Measurements from ENCODE around the gene GSG1L.

Gene GSG1L

DNA sequence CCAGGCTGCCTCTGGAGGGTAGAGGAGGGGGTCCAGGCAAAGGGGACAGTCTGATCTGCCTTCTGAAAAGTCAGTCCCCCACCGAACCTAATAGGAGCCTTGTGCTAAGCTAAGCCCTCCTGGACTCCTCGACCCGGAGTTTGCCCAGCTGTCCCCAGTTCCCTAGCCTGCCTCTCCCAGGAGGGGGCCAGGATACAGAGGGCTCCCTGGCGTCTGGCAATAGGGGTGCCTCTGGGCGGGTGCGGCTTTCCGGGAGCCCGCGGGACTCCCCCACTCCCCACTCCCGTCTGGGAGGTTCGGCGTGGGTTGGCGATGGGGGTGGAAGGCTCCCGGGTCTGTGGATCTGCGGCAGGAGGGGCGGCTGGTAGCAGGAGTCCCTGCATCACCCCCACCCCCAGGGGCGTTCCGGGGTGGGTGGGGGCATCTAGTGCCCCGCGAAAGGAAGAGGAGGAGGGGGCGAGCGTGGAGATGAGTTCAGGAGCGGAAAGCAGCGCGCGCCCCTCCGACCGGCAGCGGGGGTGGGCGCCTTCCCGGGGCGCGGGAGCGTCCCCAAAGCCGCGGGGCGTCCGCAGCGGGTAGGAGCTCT, 1.2 kb downstream of the GSG1L start:
- DNase-seq = no peak

DNA sequence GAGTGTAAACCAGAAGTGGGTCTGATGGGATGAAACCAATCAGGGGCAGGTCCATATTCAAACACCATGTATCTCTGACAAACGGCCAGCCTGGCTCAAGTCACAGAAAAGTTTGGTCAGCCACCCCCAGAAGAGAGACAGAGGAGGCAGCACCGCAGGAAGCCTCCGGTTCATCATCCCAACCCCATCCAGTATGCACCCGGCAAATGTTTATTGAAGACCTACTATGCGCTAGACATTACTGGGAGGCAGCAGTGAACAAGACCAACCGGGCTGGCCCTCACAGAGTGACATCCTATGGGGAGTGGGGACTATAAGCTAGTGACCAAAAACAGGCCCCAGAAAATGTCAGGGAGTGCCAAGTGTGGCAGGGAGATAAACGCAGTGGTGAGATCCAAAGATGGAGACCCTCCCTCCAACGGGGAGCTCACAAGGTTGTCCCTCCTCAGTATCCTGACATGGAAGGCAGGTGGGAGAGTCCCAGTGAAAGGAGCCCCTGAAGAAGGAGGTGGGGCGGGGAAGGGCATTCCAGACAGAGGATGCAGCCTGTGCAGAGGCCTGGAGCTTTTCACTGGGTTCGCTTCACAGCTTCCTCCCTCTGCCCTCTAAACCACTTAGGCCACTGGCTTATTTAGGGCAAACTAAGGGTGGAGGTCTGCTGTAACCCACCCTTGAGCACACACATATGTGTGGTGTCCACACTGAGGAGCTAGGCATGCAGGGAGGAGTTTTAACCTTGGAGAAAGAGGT, 2.0 kb downstream of the GSG1L start:
- DNase-seq = no peak

DNA sequence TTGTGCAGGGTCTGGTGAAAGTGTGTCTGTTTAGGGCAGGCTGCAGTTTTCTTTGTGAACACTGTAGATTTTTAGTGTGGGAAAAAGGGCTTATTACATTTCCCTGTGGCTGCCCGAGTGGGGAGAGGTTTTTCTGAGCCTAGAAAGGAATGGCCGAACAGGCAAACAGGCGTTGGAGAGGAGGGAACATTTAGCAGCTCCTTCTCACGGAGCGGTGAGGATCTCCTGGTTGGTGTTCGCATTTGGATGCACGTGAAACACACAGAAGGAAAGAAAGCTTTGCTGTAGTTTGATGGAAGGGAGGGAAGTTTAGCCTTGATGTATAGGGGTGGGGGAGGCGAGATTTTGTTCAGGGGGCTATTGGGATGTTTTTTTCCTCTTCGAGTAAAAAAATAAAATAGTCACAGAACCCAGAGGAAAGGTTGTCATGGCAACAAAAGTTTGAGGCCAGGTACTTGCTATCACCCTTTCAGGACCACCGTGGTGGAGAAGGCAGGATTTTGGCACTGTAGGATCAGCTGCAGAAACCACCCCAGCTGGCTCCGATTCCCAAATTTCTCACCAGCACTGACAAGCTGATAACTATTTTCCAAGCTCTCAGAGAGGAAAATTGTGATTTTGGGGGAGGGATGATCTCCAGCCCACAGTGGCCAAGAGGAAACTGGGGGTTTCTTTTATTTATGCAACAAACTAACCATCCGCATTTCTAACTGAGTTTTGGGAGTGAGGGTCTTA, 3.5 kb downstream of the GSG1L start:
- DNase-seq = no peak

DNA sequence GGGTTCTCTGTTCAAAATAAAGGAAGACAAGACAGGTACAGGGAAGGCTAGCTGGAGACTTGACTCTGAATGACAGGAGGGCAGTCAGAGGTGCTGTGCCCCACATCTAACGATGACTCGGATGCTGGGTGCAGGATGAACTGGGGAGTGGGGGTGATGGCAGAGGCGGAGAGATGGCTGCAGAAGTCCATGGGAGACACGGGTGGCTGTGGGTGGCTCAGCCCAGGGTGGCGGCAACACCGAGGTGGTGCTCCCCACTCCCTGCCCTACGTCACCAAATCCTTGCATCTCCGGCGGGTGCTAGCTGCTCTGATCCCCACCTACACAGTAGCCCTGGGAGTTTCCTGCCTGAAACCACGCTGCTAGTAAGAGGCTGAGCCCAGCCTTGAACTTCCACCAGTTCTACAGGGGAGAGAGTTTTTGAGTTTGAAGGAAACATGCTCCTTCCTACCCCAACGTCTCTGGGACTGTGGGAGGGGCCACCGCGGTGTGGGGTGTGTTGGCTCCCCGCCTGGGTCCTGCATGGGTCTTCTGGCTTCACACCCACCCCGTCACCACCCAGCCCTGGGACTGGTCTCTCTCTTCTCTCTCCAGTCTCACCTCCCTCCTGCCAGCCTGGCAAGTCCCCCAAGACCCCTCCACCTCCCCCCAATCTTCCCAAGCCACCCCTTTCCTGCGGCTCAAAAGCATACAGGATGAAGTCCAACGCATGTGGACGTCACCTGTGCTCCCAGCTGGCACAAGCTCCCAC, 4.5 kb downstream of the GSG1L start:
- DNase-seq = no peak

DNA sequence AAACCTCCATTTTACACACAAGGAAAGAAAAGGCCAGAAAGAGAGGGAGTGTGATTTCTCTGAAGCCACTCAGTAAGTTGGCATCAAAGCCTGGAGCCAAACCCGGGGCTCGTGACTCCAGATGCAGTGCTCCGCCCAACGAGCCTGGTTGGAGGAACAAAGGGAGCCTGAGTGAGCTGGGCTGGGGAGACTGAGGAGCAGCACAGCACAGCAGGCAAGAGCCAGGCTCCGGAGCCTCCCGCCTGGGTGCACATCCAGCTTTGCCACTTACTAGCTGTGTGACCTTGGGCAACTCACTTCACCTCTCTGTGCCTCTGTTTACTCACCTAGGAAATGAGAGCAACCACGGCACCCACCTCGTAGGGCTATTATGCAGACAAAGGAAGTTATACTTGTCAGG, 5.6 kb downstream of the GSG1L start:
- no peak for DNase-seq

DNA sequence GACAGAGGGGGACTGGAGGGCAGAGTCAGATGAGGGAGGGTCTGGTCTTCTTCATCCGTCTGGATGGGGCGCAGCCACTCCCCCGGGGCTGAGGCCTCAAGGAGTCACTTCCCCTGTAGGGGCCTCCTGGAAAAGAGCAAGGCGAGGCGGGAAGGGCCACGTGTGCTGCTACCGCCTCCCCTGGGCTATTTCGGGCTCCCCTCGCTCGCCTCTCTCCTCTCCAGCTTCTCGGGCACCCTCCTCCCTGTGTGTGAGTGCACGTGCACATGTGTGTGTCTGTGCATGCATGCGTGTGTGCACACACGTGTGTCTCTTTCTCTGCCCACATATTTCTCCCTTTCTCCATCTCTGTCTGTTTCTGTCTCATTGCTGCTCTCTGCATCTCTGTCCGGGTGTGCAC, 10.1 kb downstream of the GSG1L start:
- DNase-seq = no peak

DNA sequence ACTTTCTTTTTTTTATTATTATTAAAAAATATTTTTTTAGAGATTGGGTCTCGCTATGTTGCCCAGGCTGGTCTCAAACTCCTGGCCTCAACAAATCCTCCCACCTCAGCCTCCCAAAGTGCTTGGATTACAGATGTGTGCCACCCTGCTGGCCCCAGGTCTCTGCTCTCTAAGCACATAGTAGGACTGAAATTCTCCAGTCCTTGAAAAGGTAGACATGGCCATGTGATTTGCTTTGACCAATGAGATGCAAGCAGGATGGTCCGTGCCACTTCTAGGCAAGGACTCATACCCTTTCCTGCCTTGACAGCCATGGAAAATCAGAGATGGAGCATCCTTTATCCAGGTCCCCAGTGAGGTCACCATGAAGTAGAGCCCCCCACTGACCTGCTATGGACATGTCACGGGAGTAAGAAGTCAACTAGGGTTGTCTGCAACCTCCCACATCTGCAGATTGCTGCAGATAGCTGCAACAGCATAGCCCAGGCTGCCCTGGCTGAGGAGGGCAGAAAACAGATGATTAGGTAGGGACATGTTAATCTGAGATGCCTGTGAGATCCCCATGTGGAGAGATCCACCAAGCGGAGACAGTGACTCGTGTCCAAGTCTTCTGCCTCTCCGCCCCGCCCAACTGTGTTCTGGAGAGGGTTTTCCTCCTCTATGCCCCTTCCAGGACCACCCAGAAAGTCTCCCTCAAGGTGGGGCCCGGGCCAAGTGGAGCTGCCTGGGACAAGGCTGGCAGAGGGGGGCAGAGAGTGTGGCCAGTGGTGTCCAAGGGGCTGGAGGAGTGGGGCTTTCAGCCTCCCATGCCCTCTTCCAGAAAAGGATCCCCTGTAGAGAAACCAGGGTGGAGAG, 11.0 kb downstream of the GSG1L start:
- no peak for DNase-seq

DNA sequence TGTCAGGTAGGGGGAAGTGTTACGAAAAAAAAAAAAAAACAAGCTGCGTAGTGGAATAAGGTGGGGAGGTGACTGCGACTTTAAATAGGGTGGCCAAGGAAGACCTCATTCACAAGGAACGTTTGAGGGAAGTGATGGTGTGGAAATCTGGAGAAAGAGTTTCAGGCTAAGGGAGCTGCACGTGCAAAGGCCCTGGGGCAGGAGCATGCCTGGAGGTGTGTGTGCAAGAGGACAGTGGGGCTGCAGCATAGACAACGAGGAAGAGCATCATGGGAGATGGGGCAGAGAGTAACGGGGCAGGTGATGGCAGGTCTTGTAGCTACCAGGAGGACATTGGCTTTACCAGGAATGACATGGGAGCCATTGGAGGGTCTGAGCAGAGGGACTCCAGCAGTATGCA, 12.0 kb downstream of the GSG1L start:
- no peak for DNase-seq

DNA sequence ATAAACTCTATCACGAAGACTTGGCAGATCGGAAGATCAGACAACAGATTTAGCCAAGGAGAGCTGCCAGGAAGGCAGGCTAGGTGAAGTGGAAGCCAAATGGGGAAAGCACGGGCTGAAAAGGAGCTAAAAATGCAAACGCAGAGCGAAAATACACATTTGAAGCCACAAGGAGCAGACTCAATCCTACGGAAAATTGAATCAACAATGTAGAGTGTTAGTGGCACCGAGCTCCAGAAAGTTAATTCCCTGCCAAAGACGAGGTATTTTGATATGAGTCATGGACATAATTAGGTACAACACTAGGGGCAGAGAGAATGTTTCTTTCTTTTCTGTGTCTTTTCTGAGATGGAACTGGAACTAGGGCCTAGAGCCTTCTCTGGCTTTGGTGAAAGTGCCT, 20.7 kb downstream of the GSG1L start:
- no peak for DNase-seq

DNA sequence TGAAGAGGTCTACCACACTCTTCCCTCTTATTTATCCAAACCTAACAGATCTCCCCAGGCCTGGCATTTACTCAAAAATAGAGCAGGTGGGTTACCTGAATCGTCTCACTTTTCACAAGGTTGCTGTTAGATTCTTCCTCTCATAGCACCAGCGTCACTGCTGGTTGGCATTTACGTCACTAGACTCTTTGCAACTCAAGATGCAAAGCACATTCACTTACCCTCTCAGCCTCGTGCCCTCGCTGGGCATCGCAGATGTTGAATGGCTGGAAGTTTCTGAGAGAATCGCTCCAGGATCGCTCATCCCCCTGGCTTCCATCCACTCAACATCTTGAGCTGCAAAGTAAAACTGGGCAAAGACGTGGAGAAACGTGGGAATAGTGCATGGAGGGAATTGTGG, 21.9 kb downstream of the GSG1L start:
- no peak for DNase-seq

DNA sequence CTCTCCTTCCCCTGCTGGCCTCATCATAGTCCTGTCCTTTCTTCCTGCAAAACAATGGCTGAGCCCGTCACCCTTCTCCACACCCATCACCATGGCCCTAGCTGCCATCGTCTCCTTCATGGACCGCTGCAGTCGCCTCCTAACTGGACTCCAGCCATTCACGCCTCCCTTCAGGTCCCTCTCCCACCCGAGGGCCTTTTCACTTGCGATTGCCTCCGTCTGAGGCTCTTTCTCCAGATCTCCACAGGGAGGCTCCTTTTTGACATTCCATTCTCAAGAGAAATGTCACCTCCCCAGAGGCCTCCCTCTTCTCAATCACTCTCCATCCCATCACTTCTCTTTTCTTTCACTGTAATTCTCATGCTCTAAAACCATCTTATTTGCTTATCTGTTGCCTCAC, 23.5 kb downstream of the GSG1L start:
- DNase-seq = no peak

DNA sequence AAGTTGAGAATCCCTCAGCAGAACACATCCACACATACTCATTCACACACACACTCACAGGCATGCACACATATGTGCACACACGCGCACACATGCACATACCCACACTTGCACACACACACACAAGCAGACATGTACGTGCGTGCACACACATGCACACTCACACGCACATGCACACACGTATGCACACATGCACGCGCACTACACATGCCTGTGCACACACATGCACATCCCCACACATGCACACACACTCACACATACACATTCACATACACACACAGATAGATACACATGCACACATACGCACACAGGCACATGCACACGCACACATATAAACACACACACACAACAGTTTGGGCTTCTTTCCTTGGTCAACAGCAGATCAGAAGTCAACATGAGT, 24.0 kb downstream of the GSG1L start:
- no peak for DNase-seq

DNA sequence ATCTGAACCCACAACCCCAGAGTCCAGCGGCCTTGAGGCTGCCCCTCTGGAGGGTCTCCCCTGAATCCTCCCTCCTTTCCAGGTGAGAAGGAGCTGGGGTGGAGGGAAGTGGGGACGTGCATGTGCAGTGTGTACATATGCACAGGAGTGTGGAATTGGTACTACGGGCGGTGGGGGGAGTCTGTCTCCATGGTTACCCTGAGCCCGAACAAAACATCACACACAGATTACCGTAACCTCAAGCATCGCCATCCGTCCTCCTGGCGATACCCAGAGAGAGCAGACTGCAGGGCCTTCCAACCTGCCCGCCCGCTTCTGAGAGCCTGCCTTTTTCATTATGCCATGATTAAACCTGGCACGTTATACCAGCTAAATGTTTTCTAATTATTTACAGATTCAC, 25.1 kb downstream of the GSG1L start:
- DNase-seq = no peak

DNA sequence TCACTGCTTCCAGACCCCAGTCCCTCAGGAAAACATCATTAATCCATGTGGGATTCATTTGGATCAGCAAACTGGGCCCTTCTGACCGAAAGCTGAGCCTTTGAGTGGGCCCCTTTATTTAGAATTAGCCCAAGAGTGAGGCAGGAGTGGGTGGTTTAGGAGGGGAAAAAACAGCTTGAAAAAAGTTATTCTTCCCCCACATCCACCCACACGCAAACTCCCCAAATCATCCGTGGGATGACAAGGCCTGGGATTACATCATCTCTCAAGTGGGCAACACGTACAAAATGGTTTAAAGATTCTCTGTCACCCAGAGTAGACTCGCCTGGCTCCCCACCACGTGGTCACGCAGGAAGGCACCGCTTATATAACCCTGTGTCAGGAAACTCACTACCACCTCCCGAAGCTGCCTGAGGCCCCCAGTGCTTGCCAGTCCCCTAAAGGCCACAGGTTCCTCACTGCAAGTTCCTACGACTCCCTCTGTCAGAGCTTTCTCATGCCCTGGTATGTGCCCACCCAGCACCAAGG, 27.6 kb downstream of the GSG1L start:
- no peak for DNase-seq

DNA sequence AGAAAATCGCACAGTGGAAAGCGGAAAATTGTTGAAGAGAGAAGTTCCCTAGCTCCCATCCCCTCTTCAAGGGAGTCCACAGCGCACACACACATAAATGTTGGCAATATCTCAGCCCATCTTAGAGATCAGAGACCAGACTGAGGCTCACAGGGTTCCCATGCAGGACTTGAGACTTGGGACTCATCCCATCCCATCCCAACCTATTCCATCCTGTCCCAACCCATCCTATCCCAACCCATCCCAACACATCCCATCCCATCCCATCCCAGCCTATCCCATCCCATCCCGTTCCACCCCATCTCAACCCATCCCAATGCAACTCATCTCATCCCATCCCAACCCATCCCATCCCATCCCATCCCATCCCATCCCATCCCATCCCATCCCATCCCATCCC, 29.6 kb downstream of the GSG1L start:
- DNase-seq = no peak

DNA sequence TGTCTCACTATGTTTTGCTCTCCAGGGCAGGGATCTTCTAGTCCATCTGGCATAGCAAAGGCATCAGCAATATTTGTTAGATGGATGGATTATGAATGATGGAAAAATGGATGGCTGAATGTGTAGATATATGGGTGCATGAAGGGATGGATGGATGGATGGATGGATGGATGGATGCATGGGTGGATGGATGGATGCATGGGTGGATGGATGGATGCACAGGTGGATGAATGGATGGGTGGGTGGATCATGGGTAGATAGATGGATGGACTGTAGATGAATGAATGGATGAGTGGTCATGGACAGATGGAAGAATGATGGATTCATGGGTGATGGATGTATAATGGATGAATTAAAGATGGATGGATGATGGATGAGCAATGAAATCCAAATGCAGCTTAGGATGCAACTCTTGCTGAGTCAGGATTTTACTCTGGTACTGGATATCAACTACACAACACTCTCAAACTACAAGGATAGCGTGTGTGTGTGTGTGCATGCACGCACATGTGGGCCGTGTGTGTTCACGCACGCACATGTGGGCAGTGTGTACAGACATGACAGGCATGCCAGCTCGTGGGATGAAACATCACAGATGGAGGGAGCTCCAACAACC, 34.0 kb downstream of the GSG1L start:
- DNase-seq = no peak

DNA sequence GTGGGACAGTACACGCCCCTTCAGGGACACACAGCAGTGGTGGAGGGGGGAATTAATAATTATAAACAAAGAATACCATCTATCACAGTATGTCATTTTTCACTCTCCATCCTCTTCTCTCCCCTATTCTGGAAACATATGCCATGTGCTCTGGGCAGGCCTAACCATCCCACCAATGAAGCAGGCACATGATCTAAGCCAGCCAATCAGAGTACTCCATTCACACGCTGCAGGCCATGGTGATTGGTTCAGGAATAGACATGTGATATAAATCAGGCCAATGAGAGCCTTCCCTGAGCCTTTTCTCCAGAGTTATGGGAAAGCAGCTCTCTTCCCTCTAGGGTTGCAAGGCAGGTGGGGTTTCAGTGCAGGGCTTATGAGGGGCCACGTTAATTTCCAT, 36.5 kb downstream of the GSG1L start:
- DNase-seq = no peak

DNA sequence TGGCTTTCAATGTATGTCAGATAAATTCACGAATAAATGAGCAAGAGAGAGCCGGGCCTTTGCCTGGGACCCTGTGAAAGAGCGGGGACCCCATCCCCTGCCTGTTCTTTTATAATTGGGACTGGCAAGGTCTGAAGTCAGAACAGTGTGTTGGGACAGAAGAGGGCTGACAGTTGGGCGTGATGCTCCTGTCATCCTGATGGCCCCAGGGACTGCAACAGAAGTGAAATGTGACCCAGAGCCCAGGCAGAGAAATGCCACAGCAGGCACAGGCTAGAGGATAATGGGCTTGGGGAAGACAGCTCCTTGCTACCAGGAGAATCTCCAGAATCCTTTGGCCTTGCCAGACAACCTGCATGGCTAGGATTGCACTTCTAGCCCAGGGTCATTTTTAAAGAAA, 37.9 kb downstream of the GSG1L start:
- no peak for DNase-seq

DNA sequence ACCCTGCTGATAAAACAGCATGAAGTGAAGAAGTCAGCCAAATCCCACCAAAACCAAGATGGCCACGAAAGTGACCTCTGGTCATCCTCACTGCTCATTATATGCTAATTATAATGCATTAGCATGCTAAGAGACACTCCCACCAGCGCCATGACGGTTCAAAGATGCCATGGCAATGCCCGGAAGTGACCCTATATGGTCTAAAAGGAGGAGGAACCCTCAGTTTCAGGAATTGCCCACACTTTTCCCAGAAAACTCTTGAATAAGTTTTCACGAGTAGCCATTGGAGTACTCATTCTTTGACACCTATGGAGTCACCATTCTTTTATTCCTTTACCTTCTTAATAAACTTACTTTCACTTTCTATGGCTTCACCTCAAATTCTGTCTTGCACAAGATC, 44.3 kb downstream of the GSG1L start:
- no peak for DNase-seq

DNA sequence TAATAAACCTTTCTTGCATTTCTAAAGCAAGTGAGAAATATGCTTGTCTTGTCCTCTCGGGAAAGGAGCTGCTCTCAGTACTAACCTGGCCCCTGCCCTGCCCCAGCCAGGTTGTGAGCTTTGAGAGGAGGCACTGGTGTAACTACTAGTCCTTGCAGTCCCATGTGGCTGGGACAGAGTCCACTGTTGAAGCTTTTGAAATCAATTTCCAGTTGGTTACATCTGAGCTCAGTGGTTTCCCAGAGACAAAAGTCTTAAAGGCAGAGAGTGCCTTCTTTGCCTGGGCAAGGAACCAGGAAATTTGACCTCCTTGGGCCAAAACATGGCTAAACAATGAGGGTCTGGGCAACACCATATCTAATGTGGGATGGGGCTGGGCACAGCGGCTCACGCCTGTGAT, 48.7 kb downstream of the GSG1L start:
- DNase-seq = no peak

DNA sequence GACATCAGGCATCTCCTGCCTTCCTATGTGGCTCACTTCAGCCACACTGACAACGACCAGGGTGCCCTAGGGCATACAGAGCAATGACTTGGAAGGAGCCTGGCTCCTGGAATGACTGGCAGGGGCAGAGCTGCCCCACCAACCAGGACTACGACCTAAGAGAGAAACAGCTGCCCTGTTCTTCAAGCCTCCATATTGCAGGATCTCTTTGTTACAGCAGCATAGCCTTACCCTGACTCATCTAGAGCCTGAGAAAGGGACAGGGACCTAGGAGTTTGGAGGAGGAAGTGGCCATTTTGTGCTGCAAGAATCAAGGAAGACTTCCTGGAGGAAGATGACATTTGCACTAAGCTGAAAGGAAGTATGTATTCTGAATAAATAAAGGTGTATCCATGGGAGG, 49.6 kb downstream of the GSG1L start:
- DNase-seq = no peak

DNA sequence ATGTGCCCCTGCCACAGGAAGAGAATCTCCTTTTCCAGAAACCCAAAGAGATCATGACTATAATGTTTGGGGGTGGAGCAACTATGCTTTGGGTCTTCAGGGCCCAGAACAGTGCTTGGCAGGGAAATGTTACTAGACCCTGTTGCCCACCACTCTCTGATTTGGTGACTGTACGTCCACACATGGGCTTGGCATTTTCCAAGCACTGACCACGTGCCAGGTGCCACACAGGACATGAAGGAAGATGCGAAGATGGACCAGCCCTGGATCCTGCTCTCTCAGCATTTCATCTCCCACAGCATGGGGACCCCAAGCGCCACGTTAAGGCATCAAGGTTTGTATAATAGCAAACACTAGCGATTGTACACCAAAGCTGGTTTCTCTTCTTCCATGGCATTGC, 50.1 kb downstream of the GSG1L start:
- no peak for DNase-seq
